GM12801 (cell line): ENCODE data around the gene STS.

Experiments
- TF ChIP-seq, protein P1 (sequence below): IDR thresholded peaks from one replicate; pipeline ENCODE4 v1.5.1; 2011; ENCODE audit warnings: control low read depth; ENCODE audit not compliant: insufficient read length; ENCODE audit errors: extremely low read depth

STS gene

GRCh38 chrX:7143076-7143475 lies 4.4 kb upstream of the STS start:
- TF ChIP-seq, protein P1, sequence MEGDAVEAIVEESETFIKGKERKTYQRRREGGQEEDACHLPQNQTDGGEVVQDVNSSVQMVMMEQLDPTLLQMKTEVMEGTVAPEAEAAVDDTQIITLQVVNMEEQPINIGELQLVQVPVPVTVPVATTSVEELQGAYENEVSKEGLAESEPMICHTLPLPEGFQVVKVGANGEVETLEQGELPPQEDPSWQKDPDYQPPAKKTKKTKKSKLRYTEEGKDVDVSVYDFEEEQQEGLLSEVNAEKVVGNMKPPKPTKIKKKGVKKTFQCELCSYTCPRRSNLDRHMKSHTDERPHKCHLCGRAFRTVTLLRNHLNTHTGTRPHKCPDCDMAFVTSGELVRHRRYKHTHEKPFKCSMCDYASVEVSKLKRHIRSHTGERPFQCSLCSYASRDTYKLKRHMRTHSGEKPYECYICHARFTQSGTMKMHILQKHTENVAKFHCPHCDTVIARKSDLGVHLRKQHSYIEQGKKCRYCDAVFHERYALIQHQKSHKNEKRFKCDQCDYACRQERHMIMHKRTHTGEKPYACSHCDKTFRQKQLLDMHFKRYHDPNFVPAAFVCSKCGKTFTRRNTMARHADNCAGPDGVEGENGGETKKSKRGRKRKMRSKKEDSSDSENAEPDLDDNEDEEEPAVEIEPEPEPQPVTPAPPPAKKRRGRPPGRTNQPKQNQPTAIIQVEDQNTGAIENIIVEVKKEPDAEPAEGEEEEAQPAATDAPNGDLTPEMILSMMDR: no peak

GRCh38 chrX:7143941-7144525 lies 3.5 kb upstream of the STS start:
- TF ChIP-seq, protein P1: no peak

DNA sequence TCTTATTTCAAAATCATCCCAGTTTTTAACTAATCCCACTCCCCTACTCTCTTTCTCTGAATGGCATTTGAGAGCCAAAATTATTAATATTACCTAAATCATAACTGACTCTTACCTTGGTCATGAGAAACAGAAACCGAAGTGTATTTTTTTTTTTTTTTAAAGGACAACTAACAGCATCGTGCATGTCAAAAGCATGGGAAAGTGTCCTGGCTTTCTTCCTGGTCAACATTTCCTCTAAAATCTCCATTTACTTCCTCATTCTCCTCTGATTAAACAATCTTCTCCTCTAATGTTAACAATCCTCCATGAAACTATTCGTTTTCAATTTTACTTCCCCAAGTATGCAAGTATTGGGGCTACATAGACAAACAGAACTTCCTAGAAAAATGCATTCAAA lies 2.1 kb upstream of the STS start:
- TF ChIP-seq, protein P1: no peak

DNA sequence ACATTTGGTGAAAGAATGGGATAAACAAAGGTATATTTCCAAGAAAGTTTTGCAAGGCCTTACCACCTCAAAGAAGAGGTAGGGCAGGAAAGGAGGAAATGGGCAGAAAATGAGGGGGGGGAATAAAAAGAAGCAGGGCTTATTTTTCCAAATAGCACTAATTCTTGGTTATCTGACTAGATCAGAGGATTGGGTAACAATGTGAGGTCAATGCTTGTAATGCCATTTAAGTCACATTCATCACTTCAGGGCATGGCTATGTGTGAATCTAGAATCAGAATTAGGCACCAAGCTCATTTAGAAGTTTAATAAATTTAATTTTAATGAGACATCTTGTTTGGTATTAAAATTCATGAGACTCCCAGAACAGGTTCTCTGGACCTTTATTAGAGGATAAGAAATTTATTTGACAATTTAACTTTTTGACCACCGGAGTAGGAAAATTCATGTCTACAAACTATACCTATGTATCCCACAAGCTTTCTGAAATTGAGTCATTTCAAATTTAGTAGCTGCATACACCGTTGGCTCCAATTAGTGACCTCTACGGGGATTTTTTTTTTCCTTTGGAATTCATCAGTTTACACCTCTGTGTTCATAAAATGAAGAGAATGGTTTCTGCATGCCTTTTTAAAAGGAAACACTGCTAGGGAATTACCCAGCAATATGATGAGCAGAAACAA lies 1.4 kb upstream of the STS start:
- TF ChIP-seq, protein P1: no peak

DNA sequence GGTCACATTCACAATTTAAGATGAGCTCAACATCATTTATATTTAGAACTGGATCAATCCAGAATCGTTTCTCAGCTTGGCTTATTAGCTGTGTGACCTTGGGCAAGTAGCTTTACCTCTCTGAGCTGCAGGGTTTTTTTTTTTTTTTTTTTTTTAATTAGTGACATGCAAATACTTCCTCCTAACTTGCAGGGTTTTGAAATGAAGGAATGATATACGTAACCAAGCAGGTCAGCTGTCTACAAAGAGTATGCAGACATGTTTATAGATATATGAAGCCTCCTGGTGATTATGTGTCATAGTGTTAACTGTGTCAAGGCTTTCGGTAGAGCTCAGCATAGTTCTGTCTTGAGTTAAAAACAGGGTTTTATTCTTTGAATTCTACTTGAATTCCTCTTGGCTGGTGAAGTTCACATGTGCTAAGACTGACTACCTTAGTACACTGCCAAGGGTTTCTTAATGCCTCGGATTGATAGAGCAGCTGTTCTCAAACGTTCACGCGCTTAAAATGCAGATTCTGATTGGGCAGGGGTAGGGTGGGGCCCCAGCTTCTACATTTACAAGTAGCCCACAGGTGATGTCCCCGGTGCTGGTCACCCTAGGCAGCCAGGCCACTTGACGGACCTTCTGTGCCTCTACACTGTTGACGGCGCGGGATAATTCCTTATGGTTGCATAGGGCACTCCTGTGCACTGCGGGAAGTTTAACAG lies 654 bp upstream of the STS start:
- TF ChIP-seq, protein P1: no peak

DNA sequence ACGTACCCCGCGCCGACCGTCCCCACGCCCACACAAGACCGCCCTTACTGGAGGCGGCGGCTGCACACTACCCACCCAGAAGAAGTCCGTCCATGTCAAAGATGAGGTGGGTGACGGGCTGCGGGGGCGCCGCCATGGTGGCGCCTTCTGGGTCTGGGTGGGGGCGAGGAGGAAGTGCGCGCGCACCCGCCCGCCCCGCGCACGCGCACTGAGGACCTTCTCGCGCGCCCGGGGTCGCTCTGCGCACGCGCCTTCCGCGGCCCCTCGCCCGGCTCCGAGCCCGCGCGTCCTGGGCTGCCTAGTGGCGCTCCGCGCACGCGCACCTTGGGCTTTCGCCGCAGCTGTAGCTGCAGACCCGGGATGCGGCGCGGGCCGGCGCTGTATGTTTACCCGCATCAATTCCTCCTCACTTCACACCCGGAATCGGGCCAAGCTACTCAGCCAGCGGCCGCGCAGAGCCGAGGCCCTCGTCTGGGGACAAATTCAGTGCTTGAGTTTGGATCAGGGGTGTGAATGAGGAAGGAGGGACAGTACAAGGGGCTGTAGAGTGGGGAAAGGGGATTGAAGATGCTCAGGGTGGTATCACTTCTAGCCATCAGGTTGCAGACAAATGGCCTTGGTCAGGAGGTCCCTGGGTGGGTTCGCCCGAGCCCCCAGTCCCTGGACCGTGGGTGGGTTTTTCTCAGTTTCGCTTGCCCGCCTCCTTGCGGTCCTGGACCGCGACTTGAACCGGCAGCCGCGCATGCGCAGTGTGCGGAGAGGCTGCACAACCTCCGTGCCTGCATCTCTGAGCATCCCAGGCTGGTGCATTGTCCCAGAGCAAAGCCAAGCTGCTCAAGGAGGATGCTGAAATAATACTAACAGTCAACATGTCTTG lies 704 bp downstream of the STS start, which contains the start of gene PUDP:
PUDP (minus strand) TSS at position 176 of the 877 bp plus-strand sequence; CDS start at position 136, 40 bp downstream.
- TF ChIP-seq, protein P1: no peak

DNA sequence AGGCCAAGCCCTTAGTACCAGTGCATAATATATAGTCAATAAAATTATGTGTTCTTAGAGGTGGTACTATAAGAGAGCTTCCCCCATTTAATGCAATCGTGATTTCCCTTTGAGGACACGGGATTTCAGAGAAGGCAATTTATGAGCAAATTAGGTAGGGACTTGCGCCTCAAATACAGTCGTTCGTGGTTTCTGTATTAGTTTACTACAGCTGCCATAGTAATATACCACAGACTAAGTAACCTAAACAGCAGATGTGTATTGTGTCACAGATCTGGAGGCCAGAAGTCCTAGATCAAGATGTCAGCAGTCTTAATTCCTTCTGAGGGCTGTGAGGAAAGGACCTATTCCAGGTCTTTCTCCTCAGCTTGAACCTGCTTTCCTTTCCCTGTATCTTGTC lies 1.9 kb downstream of the STS start:
- TF ChIP-seq, protein P1: no peak
